Measurements from ENCODE around the gene CCDC154. TPM values are rescaled to one million over a fixed set of nuclear protein-coding genes. Genes with fewer than 3 reads are reported as not detected.

CCDC154 gene
- total RNA-seq, 2 experiments from 2014 or later: 0.85 to 1.1 TPM

DNA sequence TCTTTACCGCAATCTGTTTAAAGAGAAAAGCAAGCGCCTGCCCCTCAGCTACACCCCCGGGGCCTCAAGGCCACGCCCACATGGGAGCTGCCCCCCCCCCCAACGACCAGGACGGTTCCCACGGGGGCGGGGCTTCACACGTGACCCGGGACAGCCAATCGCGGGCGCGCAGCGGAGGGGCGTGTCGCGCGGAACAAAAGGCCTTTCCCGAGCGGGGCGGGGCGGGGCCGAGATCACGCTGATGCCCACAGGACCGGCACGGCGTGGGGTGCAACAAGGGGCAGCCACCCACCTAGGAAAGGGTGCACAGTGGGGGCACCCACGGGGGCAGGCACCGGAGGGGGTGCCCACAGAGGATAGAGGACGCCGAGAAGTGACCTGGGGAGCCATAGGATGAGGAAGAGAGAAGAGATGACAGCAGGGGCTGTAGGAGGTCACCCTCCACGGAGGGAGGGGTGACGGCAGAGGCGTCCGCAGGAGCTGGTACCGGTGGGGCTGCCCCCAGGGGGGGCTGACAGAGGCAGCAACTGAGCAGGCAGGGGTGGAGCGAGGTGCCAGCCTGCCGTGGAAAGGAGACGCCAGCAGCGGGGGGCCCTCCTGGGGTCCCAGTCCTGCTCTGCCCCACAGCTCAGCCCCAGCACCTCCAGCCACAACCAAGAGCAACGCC, 36.1 kb downstream of the CCDC154 start:
- Histone ChIP-seq H2AFZ (ENCODE audit: low read length) (no peak overlapping the region), H3K9me3 (ENCODE audit: low read length) (no peaks in the 10 kb centered on the region), H3K79me2 (ENCODE audit: insufficient read depth, low read depth, low read length) (no peaks in the 10 kb centered on the region; the same call in 1 of the 2 replicates), H3K4me1 (ENCODE audit: insufficient read depth, low read length, poor library complexity, severe bottlenecking) (peaks cover 12% of the 10 kb centered on the region), H3K4me2 (ENCODE audit: low read length) (peak overlapping the region; percentile 90), H3K4me3 (ENCODE audit: low read depth, low read length, poor library complexity, severe bottlenecking) (peak overlapping the region; percentile 70), H3K36me3 (ENCODE audit: insufficient read depth, low read length) (no peaks in the 10 kb centered on the region), H3K27ac (ENCODE audit: low read depth, low read length, poor library complexity, severe bottlenecking) (no peak overlapping the region), H4K20me1 (ENCODE audit: insufficient read depth, low read length) (peaks cover 4% of the 10 kb centered on the region; the same call in 1 of the 2 replicates), H3K9me2 (ENCODE audit: insufficient read depth, low read length) (no peaks in the 10 kb centered on the region)
- intact Hi-C loops (cut with micrococcal nuclease; ENCODE audit: unreplicated experiment): no loop called here
- TF ChIP-seq, protein P1, sequence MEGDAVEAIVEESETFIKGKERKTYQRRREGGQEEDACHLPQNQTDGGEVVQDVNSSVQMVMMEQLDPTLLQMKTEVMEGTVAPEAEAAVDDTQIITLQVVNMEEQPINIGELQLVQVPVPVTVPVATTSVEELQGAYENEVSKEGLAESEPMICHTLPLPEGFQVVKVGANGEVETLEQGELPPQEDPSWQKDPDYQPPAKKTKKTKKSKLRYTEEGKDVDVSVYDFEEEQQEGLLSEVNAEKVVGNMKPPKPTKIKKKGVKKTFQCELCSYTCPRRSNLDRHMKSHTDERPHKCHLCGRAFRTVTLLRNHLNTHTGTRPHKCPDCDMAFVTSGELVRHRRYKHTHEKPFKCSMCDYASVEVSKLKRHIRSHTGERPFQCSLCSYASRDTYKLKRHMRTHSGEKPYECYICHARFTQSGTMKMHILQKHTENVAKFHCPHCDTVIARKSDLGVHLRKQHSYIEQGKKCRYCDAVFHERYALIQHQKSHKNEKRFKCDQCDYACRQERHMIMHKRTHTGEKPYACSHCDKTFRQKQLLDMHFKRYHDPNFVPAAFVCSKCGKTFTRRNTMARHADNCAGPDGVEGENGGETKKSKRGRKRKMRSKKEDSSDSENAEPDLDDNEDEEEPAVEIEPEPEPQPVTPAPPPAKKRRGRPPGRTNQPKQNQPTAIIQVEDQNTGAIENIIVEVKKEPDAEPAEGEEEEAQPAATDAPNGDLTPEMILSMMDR (conservative IDR thresholded peaks at IDR 0.05; ENCODE audit: low read length): no peak
- ChIA-PET POLR2A (no interaction called here), CTCF (ENCODE audit: unreplicated experiment) (no interaction called here)
- BruUV-seq (replicated peaks): no TSS peak
- peak; percentile 92 for DNase-seq (ENCODE audit: low spot score)

DNA sequence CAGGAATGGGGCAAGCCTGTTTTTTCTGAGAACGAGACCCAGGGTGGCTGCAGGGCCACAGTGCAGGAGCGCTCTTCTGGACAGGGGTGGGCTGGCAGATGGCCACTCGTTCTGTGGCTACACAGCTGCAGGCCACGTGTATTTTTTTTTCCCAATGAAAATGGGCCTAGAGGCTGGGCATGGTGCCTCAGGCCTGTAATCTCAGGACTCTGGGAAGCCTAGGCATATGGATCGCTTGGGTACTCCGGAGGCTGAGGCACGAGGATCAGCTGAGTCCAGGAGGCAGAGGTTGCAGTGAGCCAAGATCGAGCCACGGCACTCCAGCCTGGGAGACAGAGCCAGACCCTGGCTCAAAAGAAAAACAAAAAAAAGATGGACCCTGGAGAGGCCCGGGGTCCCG, 36.6 kb downstream of the CCDC154 start:
- H3K4me1 ChIP-seq (ENCODE audit: insufficient read depth, low read length, poor library complexity, severe bottlenecking): peaks cover 10% of the 10 kb centered on the region
- no peaks in the 10 kb centered on the region for H3K9me2 ChIP-seq (ENCODE audit: insufficient read depth, low read length)
- no peaks in the 10 kb centered on the region; the same call in 1 of the 2 replicates for H3K79me2 ChIP-seq (ENCODE audit: insufficient read depth, low read depth, low read length)
- H3K4me3 ChIP-seq (ENCODE audit: low read depth, low read length, poor library complexity, severe bottlenecking): peak overlapping the region; percentile 70
- no peak overlapping the region for H2AFZ ChIP-seq (ENCODE audit: low read length)
- BruUV-seq (replicated peaks): no TSS peak
- intact Hi-C loops (cut with micrococcal nuclease; ENCODE audit: unreplicated experiment): no loop called here
- TF ChIP-seq EZH2phosphoT487 (IDR thresholded peaks at IDR 0.05; ENCODE audit: borderline replicate concordance, low read depth, low read length): no peak
- TF ChIP-seq, protein P1 (conservative IDR thresholded peaks at IDR 0.05; ENCODE audit: low read length): no peak
- H3K9me3 ChIP-seq (ENCODE audit: low read length): no peaks in the 10 kb centered on the region
- DNase-seq (ENCODE audit: low spot score): no peak
- peak overlapping the region; percentile 90 for H3K4me2 ChIP-seq (ENCODE audit: low read length)
- CTCF ChIA-PET (ENCODE audit: unreplicated experiment): no interaction called here
- POLR2A ChIA-PET: no interaction called here
- peaks cover 4% of the 10 kb centered on the region for H3K36me3 ChIP-seq (ENCODE audit: insufficient read depth, low read length)
- H4K20me1 ChIP-seq (ENCODE audit: insufficient read depth, low read length): peaks cover 4% of the 10 kb centered on the region; the same call in 1 of the 2 replicates
- H3K27ac ChIP-seq (ENCODE audit: low read depth, low read length, poor library complexity, severe bottlenecking): no peak overlapping the region

DNA sequence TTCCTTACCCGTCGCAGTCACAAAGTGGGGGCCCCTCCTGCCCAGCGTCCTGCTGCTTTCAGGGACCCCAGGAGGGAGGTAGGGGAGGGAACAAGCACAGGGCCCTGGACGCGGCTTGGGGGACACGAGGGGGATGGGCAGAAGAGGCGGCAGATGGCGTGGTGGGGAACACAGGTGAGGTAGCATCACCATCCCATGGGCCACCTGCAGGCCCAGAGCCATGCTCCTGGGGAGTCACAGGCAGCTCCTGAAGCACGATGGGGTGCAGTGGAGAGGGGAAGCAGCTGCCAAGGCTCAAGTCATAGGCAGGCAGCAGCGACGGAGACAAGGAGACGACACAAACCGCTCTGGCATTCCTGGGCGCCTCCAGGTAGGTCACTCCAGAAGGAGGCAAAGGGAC, 40.6 kb downstream of the CCDC154 start:
- H3K79me2 ChIP-seq (ENCODE audit: insufficient read depth, low read depth, low read length): no peaks in the 10 kb centered on the region; the same call in 1 of the 2 replicates

More for the DNA sequence above, 40.6 kb downstream of the CCDC154 start:
- H3K27ac ChIP-seq (ENCODE audit: low read depth, low read length, poor library complexity, severe bottlenecking): no peak overlapping the region
- intact Hi-C loops (cut with micrococcal nuclease; ENCODE audit: unreplicated experiment): no loop called here
- peaks cover 15% of the 10 kb centered on the region for H3K36me3 ChIP-seq (ENCODE audit: insufficient read depth, low read length)
- peaks cover 4% of the 10 kb centered on the region; the same call in 1 of the 2 replicates for H4K20me1 ChIP-seq (ENCODE audit: insufficient read depth, low read length)
- BruUV-seq (replicated peaks): no TSS peak
- H2AFZ ChIP-seq (ENCODE audit: low read length): no peak overlapping the region
- TF ChIP-seq EZH2phosphoT487 (IDR thresholded peaks at IDR 0.05; ENCODE audit: borderline replicate concordance, low read depth, low read length): no peak
- TF ChIP-seq, protein P1 (conservative IDR thresholded peaks at IDR 0.05; ENCODE audit: low read length): no peak
- no peak overlapping the region for H3K4me3 ChIP-seq (ENCODE audit: low read depth, low read length, poor library complexity, severe bottlenecking)
- H3K9me3 ChIP-seq (ENCODE audit: low read length): no peaks in the 10 kb centered on the region
- ChIA-PET POLR2A (no interaction called here), CTCF (ENCODE audit: unreplicated experiment) (no interaction called here)
- peaks cover 10% of the 10 kb centered on the region for H3K4me1 ChIP-seq (ENCODE audit: insufficient read depth, low read length, poor library complexity, severe bottlenecking)
- H3K4me2 ChIP-seq (ENCODE audit: low read length): no peak overlapping the region
- H3K9me2 ChIP-seq (ENCODE audit: insufficient read depth, low read length): no peaks in the 10 kb centered on the region
- DNase-seq (ENCODE audit: low spot score): no peak
